K562 (cell line): ENCODE measurements around the gene TP53RK.

Source experiments
- CTCF ChIP-seq, 3 experiments: IDR thresholded peaks in 2 of 3; conservative IDR thresholded peaks in 1 of 3; 2 replicates each; pipeline ENCODE4 v1.5.1; 2011 to 2012; ENCODE audit warnings: low read length in 3 of 3, mild to moderate bottlenecking in 3 of 3, control low read depth in 2 of 3, improper control_type of control experiment in 1 of 3, inconsistent platforms in 1 of 3, low read depth in 1 of 3, mixed read lengths in 1 of 3, moderate library complexity in 1 of 3; ENCODE audit not compliant: insufficient read depth in 2 of 3
- KLF6 ChIP-seq: fragments of 250-450 bp; sonication (Bioruptor Pico); IDR thresholded peaks from 2 replicates; pipeline ENCODE4 v1.4.0; 2020; ENCODE audit warnings: mild to moderate bottlenecking, moderate library complexity, borderline replicate concordance
- NCOA1 ChIP-seq: fragments of 450-650 bp; IDR thresholded peaks from 2 replicates; pipeline ENCODE4 v1.6.1; 2016; ENCODE audit warnings: low read depth
- POLR2A ChIP-seq: fragments of 450-650 bp; conservative IDR thresholded peaks from 2 replicates; pipeline ENCODE4 v1.6.1; 2016
- SNRNP70 ChIP-seq: fragments of 200-400 bp; formaldehyde crosslinking; optimal IDR thresholded peaks from 2 replicates; pipeline ENCODE3; 2017; ENCODE audit warnings: low read depth, low read length
- ZNF12 ChIP-seq: sonication (generic); formaldehyde crosslinking; IDR thresholded peaks from 2 replicates; pipeline ENCODE4 v1.4.0; 2020; ENCODE audit warnings: mild to moderate bottlenecking, missing genetic modification reagents
- ZNF436 ChIP-seq: fragments of 250-450, 450-650 bp; sonication (Bioruptor Pico); formaldehyde crosslinking; IDR thresholded peaks from 2 replicates; pipeline ENCODE4 v1.7.0; 2020; ENCODE audit warnings: mild to moderate bottlenecking

- no peak for TF ChIP-seq ZNF436 (CRISPR knock-in tag)
- TF ChIP-seq SNRNP70 = no peak
- no peak for TF ChIP-seq CTCF (IDR thresholded peaks at IDR 0.05 in 2 of 3, conservative IDR thresholded peaks at IDR 0.05 in 1 of 3; ENCODE audit: insufficient read depth in 2 of 3, low read depth in 1 of 3, low read length in 3 of 3)
- TF ChIP-seq ZNF12 (CRISPR knock-in tag) = no peak
- no peak for TF ChIP-seq KLF6 (CRISPR knock-in tag)
- no peak for TF ChIP-seq NCOA1
- no peak for TF ChIP-seq POLR2A
Measured at GRCh38 chr20:46717818-46718541, 28.7 kb upstream of the TP53RK start.
